CD14-positive monocyte (primary cell): ENCODE data around the gene PSORS1C2. TPM values are rescaled to one million over a fixed set of nuclear protein-coding genes. Genes with fewer than 3 reads are reported as not detected.

ENCODE experiments used
- DNase-seq, 3 donors: peaks; one replicate each; pipeline ENCODE4 v3.0.0-alpha.2; 2011 to 2022
- H2AFZ ChIP-seq: 2 replicates; pipeline ENCODE4 v1.6.0; 2012; ENCODE audit warnings: mild to moderate bottlenecking, low read depth, low read length, inconsistent platforms; ENCODE audit not compliant: insufficient read depth, poor library complexity, severe bottlenecking
- H3K27ac ChIP-seq, 2 donors: 1 replicate in 1 of 2; 2 replicates in 1 of 2; pipeline ENCODE4 v1.5.1; 2012 to 2013; ENCODE audit warnings: low read length in 2 of 2, control low read depth in 1 of 2, inconsistent platforms in 1 of 2, low read depth in 1 of 2, mild to moderate bottlenecking in 1 of 2
- H3K27me3 ChIP-seq, 2 donors: one replicate each; pipeline versions ENCODE4 v1.6.0 to v1.6.1; 2011 to 2013; ENCODE audit warnings: low read length in 2 of 2; ENCODE audit not compliant: control insufficient read depth in 2 of 2, insufficient read depth in 2 of 2
- H3K36me3 ChIP-seq, 2 donors: replicated peaks in 1 of 2; 1 replicate in 1 of 2; 2 replicates in 1 of 2; pipeline versions ENCODE4 v1.5.1 to v1.6.1; 2012 to 2013; ENCODE audit warnings: low read length in 2 of 2, control low read depth in 1 of 2, inconsistent platforms in 1 of 2, mild to moderate bottlenecking in 1 of 2; ENCODE audit not compliant: insufficient read depth in 2 of 2, control insufficient read depth in 1 of 2
- H3K4me1 ChIP-seq, 2 donors: 1 replicate in 1 of 2; 2 replicates in 1 of 2; pipeline versions ENCODE4 v1.5.1 to v1.6.1; 2012 to 2013; ENCODE audit warnings: low read length in 2 of 2, control low read depth in 1 of 2, inconsistent platforms in 1 of 2, mild to moderate bottlenecking in 1 of 2, moderate library complexity in 1 of 2; ENCODE audit not compliant: insufficient read depth in 2 of 2, control insufficient read depth in 1 of 2
- H3K4me2 ChIP-seq: replicated peaks from 2 replicates; pipeline ENCODE3; 2012; ENCODE audit warnings: low read length, moderate library complexity, mild to moderate bottlenecking; ENCODE audit not compliant: poor library complexity, severe bottlenecking; ENCODE audit errors: extremely low read depth
- H3K4me3 ChIP-seq, 3 experiments: fragments of 200-600 bp in 1 of 3; sonication (generic) in 1 of 3; replicated peaks in 1 of 3; 1 replicate in 2 of 3; 2 replicates in 1 of 3; pipeline ENCODE4 v1.5.1; 2011 to 2013; ENCODE audit warnings: low read length in 3 of 3, mild to moderate bottlenecking in 3 of 3, control low read depth in 2 of 3, low read depth in 2 of 3, inconsistent platforms in 1 of 3, moderate library complexity in 1 of 3
- H3K79me2 ChIP-seq: 2 replicates; pipeline ENCODE4 v1.6.0; 2012; ENCODE audit warnings: mild to moderate bottlenecking, control low read depth, inconsistent platforms, low read length, moderate library complexity; ENCODE audit not compliant: insufficient read depth
- H3K9ac ChIP-seq: 2 replicates; pipeline ENCODE4 v1.6.0; 2017; ENCODE audit warnings: low read length, mild to moderate bottlenecking; ENCODE audit not compliant: insufficient read depth, poor library complexity, severe bottlenecking
- H3K9me3 ChIP-seq, 2 donors: replicated peaks in 1 of 2; 1 replicate in 1 of 2; 2 replicates in 1 of 2; pipeline versions ENCODE4 v1.5.1 to v1.6.1; 2012 to 2013; ENCODE audit warnings: low read length in 2 of 2, control low read depth in 1 of 2; ENCODE audit not compliant: control insufficient read depth in 1 of 2, insufficient read depth in 1 of 2
- H4K20me1 ChIP-seq: 2 replicates; pipeline ENCODE4 v1.6.0; 2012; ENCODE audit warnings: mild to moderate bottlenecking, low read length, control low read depth, moderate library complexity; ENCODE audit not compliant: insufficient read depth
- H3K27ac Mint-ChIP-seq, 7 donors: one replicate each; pipeline ENCODE4 v1.8.0; 2020; ENCODE audit warnings: mild to moderate bottlenecking in 7 of 7, mixed read lengths in 7 of 7, moderate library complexity in 6 of 7, inconsistent platforms in 2 of 7
- H3K27me3 Mint-ChIP-seq, 3 donors: one replicate each; pipeline ENCODE4 v1.8.0; 2021 to 2022; ENCODE audit warnings: low read depth in 3 of 3, mild to moderate bottlenecking in 3 of 3, mixed read lengths in 3 of 3, moderate library complexity in 3 of 3, inconsistent platforms in 1 of 3
- H3K36me3 Mint-ChIP-seq, 2 donors: one replicate each; pipeline ENCODE4 v1.8.0; 2020; ENCODE audit warnings: mixed read lengths in 2 of 2, inconsistent platforms in 1 of 2, mild to moderate bottlenecking in 1 of 2
- H3K4me1 Mint-ChIP-seq: one replicate; pipeline ENCODE4 v1.8.0; 2020; ENCODE audit warnings: mild to moderate bottlenecking, mixed read lengths
- H3K4me3 Mint-ChIP-seq, 2 donors: one replicate each; pipeline ENCODE4 v1.8.0; 2020; ENCODE audit warnings: mild to moderate bottlenecking in 2 of 2, mixed read lengths in 2 of 2, moderate library complexity in 1 of 2
- H3K9me3 Mint-ChIP-seq, 7 donors: one replicate each; pipeline ENCODE4 v1.8.0; 2020 to 2022; ENCODE audit warnings: mixed read lengths in 7 of 7, mild to moderate bottlenecking in 6 of 7, moderate library complexity in 6 of 7, inconsistent platforms in 2 of 7
- WGBS: methylation state at CpG from one replicate; pipeline ENCODE4 v1.1.5; 2013; ENCODE audit warnings: missing lambda C conversion rate; ENCODE audit not compliant: insufficient coverage; 5-methylcytosine and 5-hydroxymethylcytosine counted together
- intact Hi-C, 2 donors: fragments of 100-400 bp; cut with micrococcal nuclease; formaldehyde crosslinking; loops; one replicate each; pipeline versions ENCODE4 v1.15.0 to v1.15.1; 2023
- polyA plus RNA-seq, 3 donors: library from polyadenylated mRNA; depleted of rRNA in 1 of 3; unstranded in 2 of 3; stranded (reverse) in 1 of 3; fragments of 300-500 nt in 2 of 3; fragments of >200 nt in 1 of 3; fragmentation: Illumina TruSeq in 2 of 3; gene quantifications; 1 replicate in 2 of 3; 2 replicates in 1 of 3; pipeline ENCODE4 v1.2.3, GENCODE V29; 2012 to 2021
- TF ChIP-seq, protein P1 (sequence below): fragments of 200-600 bp; IDR thresholded peaks from one replicate; pipeline ENCODE4 v1.8.0; 2022; ENCODE audit warnings: antibody characterized with exemption, mild to moderate bottlenecking

The PSORS1C2 gene
- polyA plus RNA-seq, 3 donors, result not detected

DNA sequence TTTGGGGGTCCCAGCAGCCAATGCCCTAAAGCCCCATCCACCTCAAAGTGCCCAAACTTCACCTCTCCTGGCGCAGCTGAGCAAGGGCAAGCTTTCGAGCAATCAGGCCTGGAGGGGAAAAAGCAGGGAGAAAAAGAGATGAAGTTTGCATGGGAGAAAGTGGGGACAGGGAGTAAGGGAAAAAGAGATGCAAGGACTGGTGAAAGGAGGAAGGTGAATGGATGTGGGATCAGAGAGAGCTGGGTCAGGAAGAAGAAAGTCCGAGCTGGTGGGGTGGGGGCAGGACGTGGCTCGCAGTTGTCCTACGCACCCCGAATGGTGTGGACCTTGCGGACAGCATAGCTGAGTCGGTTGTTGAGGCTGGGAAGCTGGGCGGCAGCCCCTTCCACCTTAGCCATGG lies 6.5 kb upstream of the PSORS1C2 start:
- 94% methylated on average over 3 of the region's 10 CpGs for WGBS
- no peaks in the 10 kb centered on the region for H4K20me1 ChIP-seq

DNA sequence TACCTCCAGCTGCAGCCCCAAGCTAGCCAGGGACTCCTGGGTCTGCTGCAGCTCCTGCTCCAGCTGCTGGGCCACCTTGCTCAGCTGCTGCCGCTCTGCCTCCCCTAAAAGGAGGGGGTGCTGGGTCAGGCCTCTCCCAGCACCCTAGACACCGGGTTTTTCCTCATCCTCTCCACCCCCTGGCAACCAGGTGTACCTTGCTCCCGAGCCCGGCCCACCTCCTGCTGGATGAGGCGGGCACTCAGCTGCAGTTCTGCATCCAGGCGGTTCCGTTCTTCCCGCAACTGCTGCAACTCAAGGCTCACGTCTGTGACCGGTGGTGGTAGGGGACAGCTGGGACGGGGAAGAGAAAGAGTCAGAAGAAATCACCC lies 6.1 kb upstream of the PSORS1C2 start:
- H3K36me3 Mint-ChIP-seq, result peaks cover 25 to 32% of the 10 kb centered on the region in 2 donors
- H4K20me1 ChIP-seq, result no peaks in the 10 kb centered on the region
- peaks cover 15 to 38% of the 10 kb centered on the region in 2 donors for H3K36me3 ChIP-seq
- no peaks in the 10 kb centered on the region for H3K27me3 ChIP-seq
- no peaks in the 10 kb centered on the region for H3K4me1 ChIP-seq
- H2AFZ ChIP-seq, result no peak overlapping the region
- WGBS, result 100% methylated on average over 2 of the region's 11 CpGs
- no peak overlapping the region for H3K27ac ChIP-seq
- H3K9me3 ChIP-seq, result no peaks in the 10 kb centered on the region
- H3K79me2 ChIP-seq, result no peaks in the 10 kb centered on the region
- no peak overlapping the region for H3K4me3 ChIP-seq
- peak overlapping the region in 3 of 7 donors; percentile 9 to 75 (median 34) for H3K27ac Mint-ChIP-seq
- TF ChIP-seq, protein P1, sequence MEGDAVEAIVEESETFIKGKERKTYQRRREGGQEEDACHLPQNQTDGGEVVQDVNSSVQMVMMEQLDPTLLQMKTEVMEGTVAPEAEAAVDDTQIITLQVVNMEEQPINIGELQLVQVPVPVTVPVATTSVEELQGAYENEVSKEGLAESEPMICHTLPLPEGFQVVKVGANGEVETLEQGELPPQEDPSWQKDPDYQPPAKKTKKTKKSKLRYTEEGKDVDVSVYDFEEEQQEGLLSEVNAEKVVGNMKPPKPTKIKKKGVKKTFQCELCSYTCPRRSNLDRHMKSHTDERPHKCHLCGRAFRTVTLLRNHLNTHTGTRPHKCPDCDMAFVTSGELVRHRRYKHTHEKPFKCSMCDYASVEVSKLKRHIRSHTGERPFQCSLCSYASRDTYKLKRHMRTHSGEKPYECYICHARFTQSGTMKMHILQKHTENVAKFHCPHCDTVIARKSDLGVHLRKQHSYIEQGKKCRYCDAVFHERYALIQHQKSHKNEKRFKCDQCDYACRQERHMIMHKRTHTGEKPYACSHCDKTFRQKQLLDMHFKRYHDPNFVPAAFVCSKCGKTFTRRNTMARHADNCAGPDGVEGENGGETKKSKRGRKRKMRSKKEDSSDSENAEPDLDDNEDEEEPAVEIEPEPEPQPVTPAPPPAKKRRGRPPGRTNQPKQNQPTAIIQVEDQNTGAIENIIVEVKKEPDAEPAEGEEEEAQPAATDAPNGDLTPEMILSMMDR, result no peak
- intact Hi-C loops, result no loop called here
- no peak for DNase-seq
- H3K27me3 Mint-ChIP-seq, result peaks cover 0 to 3% (median 0%) of the 10 kb centered on the region in 3 donors
- H3K4me1 Mint-ChIP-seq, result no peaks in the 10 kb centered on the region
- no peak overlapping the region for H3K9ac ChIP-seq
- H3K9me3 Mint-ChIP-seq, result no peaks in the 10 kb centered on the region
- no peak overlapping the region for H3K4me3 Mint-ChIP-seq
- H3K4me2 ChIP-seq, result no peak overlapping the region

More for the DNA sequence above, 6.5 kb upstream of the PSORS1C2 start:
- no peaks in the 10 kb centered on the region for H3K4me1 Mint-ChIP-seq
- Histone ChIP-seq H3K27me3 (no peaks in the 10 kb centered on the region), H3K36me3 (peaks cover 15 to 42% of the 10 kb centered on the region in 2 donors), H3K4me1 (no peaks in the 10 kb centered on the region), H3K79me2 (no peaks in the 10 kb centered on the region), H3K9me3 (no peaks in the 10 kb centered on the region), H3K9ac (no peak overlapping the region), H3K4me2 (no peak overlapping the region), H3K27ac (no peak overlapping the region), H3K4me3 (no peak overlapping the region), H2AFZ (no peak overlapping the region)
- DNase-seq, result no peak
- peaks cover 28 to 34% of the 10 kb centered on the region in 2 donors for H3K36me3 Mint-ChIP-seq
- no peaks in the 10 kb centered on the region for H3K27me3 Mint-ChIP-seq
- TF ChIP-seq, protein P1, result no peak
- H3K27ac Mint-ChIP-seq, result no peak overlapping the region
- no peaks in the 10 kb centered on the region for H3K9me3 Mint-ChIP-seq
- intact Hi-C loops, result no loop called here
- H3K4me3 Mint-ChIP-seq, result no peak overlapping the region
